ENCODE data around the gene SCAI. TPM values are rescaled to one million over a fixed set of nuclear protein-coding genes. Genes with fewer than 3 reads are reported as not detected.
A peak's percentile ranks its signal among the peaks of the same experiment; 100 is the strongest.

Gene SCAI
- total RNA-seq, 1 donor from 2014 or later: 5.4 TPM

GRCh38 chr9:125147401-125147951, 4.1 kb upstream of the SCAI start:
- Mint-ChIP-seq H3K27ac (ENCODE audit: unreplicated experiment) (no peak overlapping the region), H3K9me3 (ENCODE audit: low read depth) (no peaks in the 10 kb centered on the region), H3K4me1 (ENCODE audit: low read depth) (peaks cover 6% of the 10 kb centered on the region), H3K36me3 (ENCODE audit: low read depth) (peaks cover 22% of the 10 kb centered on the region), H3K4me3 (ENCODE audit: unreplicated experiment) (no peak overlapping the region), H3K27me3 (ENCODE audit: low read depth) (no peaks in the 10 kb centered on the region)
- TF ChIP-seq CTCF (IDR thresholded peaks at IDR 0.05): no peak
- no peak for DNase-seq (ENCODE audit: low spot score)

GRCh38 chr9:125146247-125146646, 2.9 kb upstream of the SCAI start:
- Mint-ChIP-seq H3K27me3 (ENCODE audit: low read depth) (no peaks in the 10 kb centered on the region), H3K4me3 (ENCODE audit: unreplicated experiment) (no peak overlapping the region), H3K27ac (ENCODE audit: unreplicated experiment) (no peak overlapping the region), H3K4me1 (ENCODE audit: low read depth) (peaks cover 11% of the 10 kb centered on the region), H3K9me3 (ENCODE audit: low read depth) (no peaks in the 10 kb centered on the region), H3K36me3 (ENCODE audit: low read depth) (peaks cover 13% of the 10 kb centered on the region)
- no peak for DNase-seq (ENCODE audit: low spot score)
- TF ChIP-seq CTCF (IDR thresholded peaks at IDR 0.05): no peak

- no peak for TF ChIP-seq CTCF (IDR thresholded peaks at IDR 0.05)
- H3K4me3 Mint-ChIP-seq (ENCODE audit: unreplicated experiment): no peak overlapping the region
- peaks cover 11% of the 10 kb centered on the region for H3K4me1 Mint-ChIP-seq (ENCODE audit: low read depth)
- no peaks in the 10 kb centered on the region for H3K9me3 Mint-ChIP-seq (ENCODE audit: low read depth)
- no peaks in the 10 kb centered on the region for H3K27me3 Mint-ChIP-seq (ENCODE audit: low read depth)
- no peak overlapping the region for H3K27ac Mint-ChIP-seq (ENCODE audit: unreplicated experiment)
- H3K36me3 Mint-ChIP-seq (ENCODE audit: low read depth): peaks cover 6% of the 10 kb centered on the region
- no peak for DNase-seq (ENCODE audit: low spot score)
These were observed 2.1 kb upstream of the SCAI start for GRCh38 chr9:125145425-125145824.

GRCh38 chr9:125142560-125143376, 560 bp downstream of the SCAI start:
- no peaks in the 10 kb centered on the region for H3K27me3 Mint-ChIP-seq (ENCODE audit: low read depth)
- H3K27ac Mint-ChIP-seq (ENCODE audit: unreplicated experiment): peak overlapping the region; percentile 80
- H3K4me1 Mint-ChIP-seq (ENCODE audit: low read depth): peaks cover 11% of the 10 kb centered on the region
- H3K9me3 Mint-ChIP-seq (ENCODE audit: low read depth): no peaks in the 10 kb centered on the region
- peaks cover 3% of the 10 kb centered on the region for H3K36me3 Mint-ChIP-seq (ENCODE audit: low read depth)
- DNase-seq (ENCODE audit: low spot score): no peak
- H3K4me3 Mint-ChIP-seq (ENCODE audit: unreplicated experiment): peak overlapping the region; percentile 94
- TF ChIP-seq CTCF (IDR thresholded peaks at IDR 0.05): no peak

- Mint-ChIP-seq H3K4me3 (ENCODE audit: unreplicated experiment) (no peak overlapping the region), H3K27ac (ENCODE audit: unreplicated experiment) (no peak overlapping the region), H3K9me3 (ENCODE audit: low read depth) (no peaks in the 10 kb centered on the region), H3K4me1 (ENCODE audit: low read depth) (peaks cover 16% of the 10 kb centered on the region), H3K36me3 (ENCODE audit: low read depth) (peaks cover 2% of the 10 kb centered on the region), H3K27me3 (ENCODE audit: low read depth) (no peaks in the 10 kb centered on the region)
- TF ChIP-seq CTCF (IDR thresholded peaks at IDR 0.05): no peak
- DNase-seq (ENCODE audit: low spot score): no peak
These were observed 1.6 kb downstream of the SCAI start for GRCh38 chr9:125141751-125142150.

Measured in chondrocyte (in vitro differentiated cells).